H1 (cell line): ENCODE measurements around the gene KRTAP19-5. TPM values are rescaled to one million over a fixed set of nuclear protein-coding genes. Genes with fewer than 3 reads are reported as not detected.

ENCODE experiments used
- CTCF ChIA-PET: fragments of 300-600 bp; sonication (Branson Sonifier 250); formaldehyde crosslinking; loops from one replicate; lab custom pipeline; 2021; ENCODE audit not compliant: partially characterized antibody; lab: Charles Lee
- POLR2A ChIA-PET: fragments of 300-600 bp; sonication (Branson Sonifier 250); formaldehyde crosslinking; loops from one replicate; lab custom pipeline; 2021; ENCODE audit warnings: inconsistent platforms; ENCODE audit not compliant: partially characterized antibody; lab: Charles Lee
- DNase-seq, 2 experiments: peaks; one replicate each; pipeline versions ENCODE4 v3.0.0 to v3.0.0-alpha.2; 2010 to 2022; ENCODE audit warnings: low spot score in 2 of 2, low read depth in 1 of 2, mixed read lengths in 1 of 2
- FAIRE-seq: peaks from 2 replicates; lab custom pipeline; 2011; peaks lifted over from hg19 to GRCh38; lab: Jason Lieb, UNC
- H2AFZ ChIP-seq: 2 replicates; pipeline ENCODE4 v1.8.1; 2012; ENCODE audit warnings: low read length, inconsistent platforms
- H2AK5ac ChIP-seq: 2 replicates; pipeline ENCODE4 v1.6.1; 2013; ENCODE audit warnings: low read depth, low read length
- H2BK120ac ChIP-seq: replicated peaks from 2 replicates; pipeline ENCODE3; 2013; ENCODE audit warnings: low read depth, low read length, inconsistent platforms
- H2BK12ac ChIP-seq: 2 replicates; pipeline ENCODE4 v1.6.1; 2013; ENCODE audit warnings: low read depth, low read length
- H2BK15ac ChIP-seq: 2 replicates; pipeline ENCODE4 v1.6.1; 2013; ENCODE audit warnings: low read length
- H2BK20ac ChIP-seq: 2 replicates; pipeline ENCODE4 v1.6.1; 2013; ENCODE audit warnings: low read length
- H2BK5ac ChIP-seq: 2 replicates; pipeline ENCODE4 v1.6.1; 2013; ENCODE audit warnings: low read depth, low read length
- H3K14ac ChIP-seq: 2 replicates; pipeline ENCODE4 v1.6.1; 2013; ENCODE audit warnings: inconsistent platforms; ENCODE audit not compliant: insufficient read length
- H3K18ac ChIP-seq: 2 replicates; pipeline ENCODE4 v1.6.1; 2013; ENCODE audit warnings: low read length; ENCODE audit errors: extremely low read depth
- H3K23ac ChIP-seq: 2 replicates; pipeline ENCODE4 v1.6.1; 2013; ENCODE audit warnings: inconsistent platforms; ENCODE audit not compliant: insufficient read length
- H3K23me2 ChIP-seq: 2 replicates; pipeline ENCODE4 v1.6.1; 2013; ENCODE audit warnings: low read depth, low read length
- H3K27ac ChIP-seq: 2 replicates; pipeline ENCODE4 v1.6.1; 2011; ENCODE audit warnings: low read depth, low read length, inconsistent platforms
- H3K27me3 ChIP-seq, 4 experiments: replicated peaks in 1 of 4; 1 replicate in 1 of 4; 2 replicates in 3 of 4; pipeline versions ENCODE4 v1.6.1 to v1.8.1; 2011 to 2013; ENCODE audit warnings: low read length in 3 of 4, mild to moderate bottlenecking in 3 of 4, inconsistent platforms in 2 of 4, mixed read lengths in 2 of 4, moderate library complexity in 1 of 4; ENCODE audit not compliant: control insufficient read depth in 3 of 4, insufficient read depth in 3 of 4; ENCODE audit errors: extremely low read depth in 1 of 4
- H3K36me3 ChIP-seq, 4 experiments: 2 replicates each; pipeline versions ENCODE4 v1.6.1 to v1.8.1; 2011 to 2013; ENCODE audit warnings: mild to moderate bottlenecking in 4 of 4, low read length in 3 of 4, moderate library complexity in 2 of 4, control low read depth in 1 of 4, inconsistent platforms in 1 of 4; ENCODE audit not compliant: insufficient read depth in 4 of 4, control insufficient read depth in 2 of 4
- H3K4ac ChIP-seq: replicated peaks from 2 replicates; pipeline ENCODE3; 2013; ENCODE audit warnings: low read length, low read depth, mixed read lengths, inconsistent platforms; ENCODE audit not compliant: insufficient read length
- H3K4me1 ChIP-seq, 4 experiments: replicated peaks in 1 of 4; 1 replicate in 1 of 4; 2 replicates in 3 of 4; pipeline versions ENCODE4 v1.6.1 to v1.8.1; 2011 to 2013; ENCODE audit warnings: low read length in 3 of 4, inconsistent platforms in 2 of 4, mixed read lengths in 1 of 4; ENCODE audit not compliant: insufficient read depth in 4 of 4, control insufficient read depth in 3 of 4
- H3K4me2 ChIP-seq, 2 experiments: 2 replicates each; pipeline versions ENCODE4 v1.6.1 to v1.8.1; 2011 to 2013; ENCODE audit warnings: low read depth in 2 of 2, low read length in 2 of 2, control low read depth in 1 of 2, inconsistent platforms in 1 of 2, mild to moderate bottlenecking in 1 of 2; ENCODE audit not compliant: insufficient read depth in 1 of 2
- H3K4me3 ChIP-seq, 4 experiments: fragments of 200-600, 300-600 bp in 1 of 4; sonication (generic), shearing (Covaris generic), sonication (Bioruptor Twin) in 1 of 4; 2 replicates each; pipeline versions ENCODE4 v1.5.1 to v1.8.1; 2011 to 2016; ENCODE audit warnings: low read length in 4 of 4, low read depth in 3 of 4, control low read depth in 2 of 4, inconsistent platforms in 2 of 4, mild to moderate bottlenecking in 2 of 4, mixed read lengths in 1 of 4, moderate library complexity in 1 of 4; ENCODE audit not compliant: insufficient read depth in 2 of 4; ENCODE audit errors: extremely low read depth in 1 of 4
- H3K56ac ChIP-seq: replicated peaks from 2 replicates; pipeline ENCODE3; 2013; ENCODE audit warnings: low read depth, mild to moderate bottlenecking, mixed read lengths, low read length, inconsistent platforms; ENCODE audit not compliant: insufficient read length
- H3K79me1 ChIP-seq: 2 replicates; pipeline ENCODE4 v1.6.1; 2013; ENCODE audit warnings: low read depth, low read length, control low read depth
- H3K79me2 ChIP-seq, 2 experiments: 2 replicates each; pipeline versions ENCODE4 v1.6.1 to v1.8.1; 2012 to 2013; ENCODE audit warnings: low read length in 2 of 2, mild to moderate bottlenecking in 2 of 2, inconsistent platforms in 1 of 2; ENCODE audit not compliant: insufficient read depth in 2 of 2, control insufficient read depth in 1 of 2
- H3K9ac ChIP-seq, 4 experiments: replicated peaks in 1 of 4; 1 replicate in 1 of 4; 2 replicates in 3 of 4; pipeline versions ENCODE4 v1.6.1 to v1.8.1; 2011 to 2013; ENCODE audit warnings: low read depth in 3 of 4, low read length in 3 of 4, control low read depth in 2 of 4, mild to moderate bottlenecking in 2 of 4, moderate library complexity in 2 of 4, inconsistent platforms in 1 of 4; ENCODE audit errors: extremely low read depth in 1 of 4
- H3K9me3 ChIP-seq, 2 experiments: 2 replicates each; pipeline versions ENCODE4 v1.6.1 to v1.8.1; 2012 to 2013; ENCODE audit warnings: mild to moderate bottlenecking in 2 of 2, moderate library complexity in 2 of 2, control low read depth in 1 of 2, inconsistent platforms in 1 of 2, low read depth in 1 of 2, low read length in 1 of 2, mixed read lengths in 1 of 2; ENCODE audit not compliant: insufficient read depth in 2 of 2
- H4K20me1 ChIP-seq, 2 experiments: replicated peaks in 1 of 2; 2 replicates each; pipeline versions ENCODE3 to v1.8.1; 2011 to 2013; ENCODE audit warnings: inconsistent platforms in 2 of 2, low read length in 2 of 2, mild to moderate bottlenecking in 1 of 2; ENCODE audit not compliant: insufficient read depth in 2 of 2, control insufficient read depth in 1 of 2
- H4K5ac ChIP-seq: 2 replicates; pipeline ENCODE4 v1.6.1; 2013; ENCODE audit warnings: low read length, low read depth, mixed read lengths, inconsistent platforms; ENCODE audit not compliant: insufficient read length
- H4K8ac ChIP-seq: 2 replicates; pipeline ENCODE4 v1.8.0; 2013; ENCODE audit warnings: mild to moderate bottlenecking, moderate library complexity, low read length, inconsistent platforms; ENCODE audit not compliant: insufficient read depth; ENCODE audit errors: extremely low read depth
- H4K91ac ChIP-seq: replicated peaks from 2 replicates; pipeline ENCODE3; 2013; ENCODE audit warnings: low read length, mixed read lengths, inconsistent platforms; ENCODE audit not compliant: insufficient read length
- BACH1 ChIP-seq: IDR thresholded peaks from 2 replicates; pipeline ENCODE4 v1.6.1; 2012; ENCODE audit warnings: low read length, improper control_type of control experiment
- BRCA1 ChIP-seq: IDR thresholded peaks from 2 replicates; pipeline ENCODE4 v1.6.1; 2012; ENCODE audit warnings: low read depth, low read length, improper control_type of control experiment
- SIX5 ChIP-seq: IDR thresholded peaks from 2 replicates; pipeline ENCODE4 v1.6.1; 2011; ENCODE audit warnings: mild to moderate bottlenecking, low read depth, low read length
- SP4 ChIP-seq: IDR thresholded peaks from 2 replicates; pipeline ENCODE4 v1.6.1; 2012; ENCODE audit warnings: low read length, inconsistent platforms
- SUZ12 ChIP-seq: fragments of 200-600 bp; sonication (generic); IDR thresholded peaks from 2 replicates; pipeline ENCODE4 v1.6.1; 2012; ENCODE audit warnings: mild to moderate bottlenecking, inconsistent platforms, low read length, moderate library complexity, mixed read lengths
- TBP ChIP-seq: IDR thresholded peaks from 2 replicates; pipeline ENCODE4 v1.6.1; 2011; ENCODE audit warnings: low read depth, low read length, improper control_type of control experiment
- TCF12 ChIP-seq: IDR thresholded peaks from 2 replicates; pipeline ENCODE4 v1.6.1; 2011; ENCODE audit warnings: low read depth, mild to moderate bottlenecking, low read length
- WGBS, 2 experiments: shearing (Covaris generic) in 1 of 2; methylation state at CpG; one replicate each; pipeline versions ENCODE4 v1.1.6 to v1.1.7; 2013 to 2015; ENCODE audit warnings: low lambda C conversion rate in 2 of 2, mixed read lengths in 2 of 2, inconsistent platforms in 1 of 2, low coverage in 1 of 2, missing lambda C conversion rate in 1 of 2; ENCODE audit not compliant: insufficient replicate concordance in 2 of 2, insufficient coverage in 1 of 2, insufficient read length in 1 of 2; ENCODE audit errors: extremely low coverage in 1 of 2, missing lambda C conversion rate in 1 of 2; 5-methylcytosine and 5-hydroxymethylcytosine counted together
- polyA plus RNA-seq, 7 experiments: library from polyadenylated mRNA; depleted of rRNA in 3 of 7; stranded (reverse) in 5 of 7; unstranded in 2 of 7; fragments of >200 nt in 5 of 7; fragments of 200-250 nt in 2 of 7; gene quantifications; 1 replicate in 5 of 7; 2 replicates in 1 of 7; 4 replicates in 1 of 7; pipeline versions ENCODE4 v1.2.1 to v1.2.3, GENCODE V29; 2011 to 2013; ENCODE audit warnings: missing spikeins in 2 of 7, mixed read lengths in 2 of 7
- total RNA-seq: library from RNA; stranded (reverse); fragmentation: NEBNext Ultra II Directional; extraction: Animal tissue kit (Norgen Biotek cat#: 25700); gene quantifications from 2 replicates; pipeline ENCODE4 v1.2.1, GENCODE V29; 2021

KRTAP19-5 gene
- total and polyA plus RNA-seq, 2 of the 8 experiments (the other 6 are each of a cell fraction or from before 2014, with no cell fraction given) = not detected

- Histone ChIP-seq H3K27me3 (no peaks in the 10 kb centered on the region), H3K4me1 (no peaks in the 10 kb centered on the region), H3K9ac (no peak within 1 kb of the TSS), H2BK12ac (no peak within 1 kb of the TSS), H3K4me2 (no peak within 1 kb of the TSS), H2AFZ (no peak within 1 kb of the TSS), H2AK5ac (no peak within 1 kb of the TSS), H4K8ac (no peak within 1 kb of the TSS), H3K79me1 (no peaks in the 10 kb centered on the region), H3K18ac (no peak within 1 kb of the TSS), H3K27ac (no peak within 1 kb of the TSS), H4K91ac (no peak within 1 kb of the TSS), H3K56ac (no peak within 1 kb of the TSS), H3K23ac (no peak within 1 kb of the TSS), H3K79me2 (no peaks in the 10 kb centered on the region), H3K9me3 (peaks cover 0 to 2% of the 10 kb centered on the region in 2 experiments; a peak in 1 of 4 replicates), H3K36me3 (no peaks in the 10 kb centered on the region), H2BK20ac (no peak within 1 kb of the TSS), H3K14ac (no peak within 1 kb of the TSS)
- no peak for FAIRE-seq
- 97% methylated on average over 7 of the region's 7 CpGs; no CpG with 5 or more reads in 1 of the 2 experiments for WGBS, 2 experiments
- POLR2A ChIA-PET = no interaction called here
- no peak for DNase-seq
- no peak for TF ChIP-seq BACH1
- no peak for TF ChIP-seq TBP
- TF ChIP-seq SIX5 = no peak
- TF ChIP-seq BRCA1 = no peak
- no peak for TF ChIP-seq SUZ12
- no peak for TF ChIP-seq SP4
- no peak for TF ChIP-seq TCF12
- TF ChIP-seq, all 59 proteins: peak for 0
- Histone ChIP-seq H2BK15ac (no peak within 1 kb of the TSS), H4K5ac (no peak within 1 kb of the TSS), H3K23me2 (no peaks in the 10 kb centered on the region), H4K20me1 (no peaks in the 10 kb centered on the region), H2BK5ac (no peak within 1 kb of the TSS), H3K4ac (no peak within 1 kb of the TSS), H2BK120ac (no peak within 1 kb of the TSS), H3K4me3 (no peak within 1 kb of the TSS)
- CTCF ChIA-PET = interaction anchor here (1.1 to 2.1 kb wide), 2 partner anchors 26 to 28 kb away, joined by 3 to 8 read pairs; no protein-coding TSS in a partner anchor
Observed at GRCh38 chr21:30480145-30480544, 21.8 kb downstream of the KRTAP19-5 start, which contains the start of gene KRTAP19-1. Gene KRTAP19-1, minus strand, starts transcription at chr21:30480367. Its CDS starts 50 bp downstream, at chr21:30480317.
